Activated T-helper 1 cell treated with anti-CD3 and anti-CD28 coated beads, Interleukin-2, amount 50 U/mL, for 16 hours (primary cell): ENCODE measurements around the gene BMP4.

Experiments used
- DNase-seq, 2 donors: peaks; one replicate each; pipeline ENCODE4 v3.0.0-alpha.2; 2020; ENCODE audit warnings: low read depth in 1 of 2, low spot score in 1 of 2

BMP4 gene

DNA sequence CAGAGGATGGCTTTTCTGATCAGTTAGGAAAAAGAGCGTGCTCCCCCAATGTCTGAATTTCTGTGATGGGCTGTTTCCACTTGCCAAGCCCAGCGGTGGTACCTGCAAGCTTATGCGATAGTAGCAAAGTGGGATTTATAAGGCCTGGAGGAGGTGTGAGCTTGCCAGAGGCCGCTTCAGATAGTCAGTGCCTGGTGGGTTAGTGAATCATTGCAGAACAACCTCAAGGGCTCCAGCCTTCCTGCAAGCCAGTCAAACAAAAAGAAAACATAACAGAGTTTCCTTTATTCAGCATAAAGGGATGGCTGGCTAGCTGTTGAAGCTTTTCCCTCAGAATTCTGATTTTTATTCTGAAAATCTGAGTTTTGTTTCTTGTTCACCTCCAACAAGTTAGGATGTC lies 7.6 kb upstream of the BMP4 start:
- DNase-seq = no peak

DNA sequence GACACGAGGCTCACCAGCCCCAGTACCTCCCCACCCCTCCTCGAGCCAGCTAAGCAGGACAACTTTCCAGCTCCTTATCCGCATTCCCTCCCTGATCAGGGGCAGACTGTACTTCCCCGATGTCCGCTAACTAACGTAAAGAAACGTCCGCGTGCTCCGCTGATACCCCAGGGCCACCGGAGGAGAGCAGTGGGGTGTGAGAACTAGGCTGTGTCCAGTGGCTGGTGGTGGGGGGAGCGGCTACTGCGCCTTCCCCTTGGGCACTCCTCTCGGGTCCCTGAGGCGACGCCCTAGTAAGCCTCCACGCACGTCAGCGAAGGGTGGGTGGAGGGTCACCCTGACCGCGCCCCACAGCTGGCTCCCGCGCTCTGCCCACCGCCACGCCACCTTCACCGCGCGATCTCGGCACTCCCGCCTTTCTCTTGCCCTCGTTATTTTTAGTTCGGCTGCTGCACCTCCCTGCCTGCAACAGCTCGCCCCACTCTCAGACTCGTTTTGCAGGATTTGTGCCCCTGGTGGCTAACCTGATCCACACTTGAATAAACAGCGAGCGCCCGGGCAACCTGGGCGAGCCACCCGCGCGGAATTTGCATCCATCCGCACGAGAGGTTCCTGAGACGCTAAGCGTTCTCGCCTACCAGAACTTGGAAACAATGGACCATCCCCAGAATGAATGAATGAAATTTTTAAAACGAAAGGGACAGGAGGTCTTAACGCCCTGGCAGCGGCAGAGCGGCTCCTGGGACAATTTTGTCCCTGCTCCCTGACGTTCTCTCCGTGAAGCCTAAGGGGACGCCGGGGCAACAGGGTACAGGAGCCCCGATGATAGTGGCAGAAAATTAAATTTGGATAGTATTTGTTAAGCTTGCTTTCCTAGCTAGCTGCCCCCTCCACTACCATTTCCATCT lies 6.9 kb upstream of the BMP4 start:
- no peak for DNase-seq

DNA sequence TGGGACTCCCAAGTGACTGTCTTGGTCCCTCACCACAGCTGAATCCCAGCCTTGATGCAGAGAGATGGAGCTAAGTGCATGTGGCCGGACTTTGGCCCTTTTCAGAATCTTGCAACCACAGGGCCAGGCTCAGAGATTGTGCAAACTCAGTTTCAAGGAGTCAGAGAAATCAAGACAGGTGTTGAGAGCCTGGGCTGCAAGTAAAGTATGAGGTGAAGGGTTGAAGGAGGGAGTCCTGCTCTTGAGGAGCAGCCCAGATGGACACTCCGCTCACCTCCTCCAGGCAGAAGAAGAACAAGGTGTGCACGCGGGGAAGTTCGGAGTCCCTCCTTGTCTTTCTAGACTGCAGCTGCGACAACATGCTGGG lies 6.3 kb upstream of the BMP4 start:
- no peak for DNase-seq

DNA sequence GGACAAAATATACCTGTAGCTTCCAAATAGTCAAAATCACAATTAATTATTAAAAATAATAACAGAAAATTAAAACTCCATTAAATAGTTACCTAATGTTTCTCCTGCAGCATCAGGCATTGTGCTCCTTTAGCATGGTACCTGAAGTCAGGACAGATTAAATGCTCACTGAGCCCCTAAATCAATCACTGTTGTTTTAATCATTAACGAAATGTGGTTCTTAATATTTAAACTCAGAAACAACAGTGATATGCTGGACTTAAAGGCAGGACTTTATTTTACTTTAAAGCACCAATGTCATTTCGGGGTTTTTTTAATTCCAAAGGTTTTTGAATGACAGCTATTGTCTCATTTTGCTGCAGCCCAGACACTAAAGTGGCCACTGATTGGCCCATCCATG lies 2.0 kb upstream of the BMP4 start:
- no peak for DNase-seq

DNA sequence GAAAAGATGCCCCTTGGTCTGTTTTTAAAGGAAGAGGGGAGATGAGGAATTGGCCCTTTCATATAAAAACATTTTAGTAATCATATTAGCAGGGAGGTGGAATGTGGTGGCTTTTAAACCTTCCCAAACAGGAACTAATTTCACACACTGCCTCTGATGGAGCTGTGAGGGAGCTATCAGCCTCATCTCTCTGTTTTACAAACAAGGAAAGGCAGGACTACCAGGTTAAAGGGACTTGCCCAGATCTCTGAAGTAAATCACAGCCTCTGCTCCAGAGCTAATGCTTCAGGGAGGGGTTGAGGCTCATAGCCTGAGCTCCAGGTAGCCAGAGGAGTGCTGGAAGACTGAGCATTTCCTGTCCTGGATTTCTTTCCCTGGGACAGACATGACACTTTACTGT lies 1.1 kb upstream of the BMP4 start:
- no peak for DNase-seq

DNA sequence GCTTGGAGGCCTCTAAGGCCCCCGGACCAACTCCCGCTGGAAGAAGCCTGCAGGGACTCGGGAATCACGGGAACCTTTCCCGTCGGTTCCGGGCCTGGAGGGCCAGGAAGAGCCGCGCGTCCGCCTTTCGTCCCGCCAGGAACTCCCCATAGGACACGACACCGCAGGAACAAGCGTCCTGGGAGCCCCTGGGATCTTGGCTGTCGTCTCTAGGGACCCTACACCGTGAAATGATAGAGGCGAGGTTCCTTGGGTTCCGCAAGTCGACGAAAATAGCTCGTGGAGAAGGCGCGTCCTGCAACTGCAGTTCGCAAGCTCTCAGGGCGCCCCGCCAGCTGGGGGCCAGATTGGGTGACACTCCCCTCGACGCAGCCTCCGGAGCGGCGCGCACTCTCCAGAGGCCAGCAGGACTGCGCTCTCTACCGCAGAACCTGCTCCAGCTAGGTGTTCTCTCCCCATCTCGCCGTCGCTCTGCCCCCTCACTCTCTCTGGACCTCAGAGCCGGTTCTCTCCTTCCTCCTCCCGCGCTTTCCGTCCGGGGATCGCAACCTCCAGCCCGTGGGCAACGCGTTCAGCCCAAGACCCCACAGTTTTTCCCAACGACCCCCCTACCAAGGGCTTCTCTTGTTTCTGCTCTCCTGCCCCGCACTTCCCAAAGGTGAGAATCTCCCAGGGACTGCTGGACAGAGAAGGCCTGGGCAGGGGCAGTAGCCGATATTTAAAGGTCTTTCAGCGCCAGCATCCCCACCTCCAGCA lies 776 bp downstream of the BMP4 start:
- no peak for DNase-seq

DNA sequence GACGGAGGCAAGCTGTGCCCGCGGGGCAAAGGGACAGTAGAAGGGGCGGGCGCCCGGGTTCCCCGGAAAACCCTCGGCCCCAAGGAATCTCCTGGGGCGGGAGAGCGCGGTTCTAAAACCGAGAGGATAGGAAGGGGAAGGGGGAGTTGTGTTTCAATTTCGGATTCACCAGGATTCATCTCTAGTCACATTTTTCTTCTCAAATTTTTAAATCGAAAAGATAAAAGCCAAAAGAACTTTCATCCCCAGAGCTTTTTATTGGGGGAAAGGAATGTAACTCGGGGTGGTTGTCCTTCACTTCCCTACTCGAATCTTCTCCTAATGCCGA lies 1.4 kb downstream of the BMP4 start:
- DNase-seq = no peak

DNA sequence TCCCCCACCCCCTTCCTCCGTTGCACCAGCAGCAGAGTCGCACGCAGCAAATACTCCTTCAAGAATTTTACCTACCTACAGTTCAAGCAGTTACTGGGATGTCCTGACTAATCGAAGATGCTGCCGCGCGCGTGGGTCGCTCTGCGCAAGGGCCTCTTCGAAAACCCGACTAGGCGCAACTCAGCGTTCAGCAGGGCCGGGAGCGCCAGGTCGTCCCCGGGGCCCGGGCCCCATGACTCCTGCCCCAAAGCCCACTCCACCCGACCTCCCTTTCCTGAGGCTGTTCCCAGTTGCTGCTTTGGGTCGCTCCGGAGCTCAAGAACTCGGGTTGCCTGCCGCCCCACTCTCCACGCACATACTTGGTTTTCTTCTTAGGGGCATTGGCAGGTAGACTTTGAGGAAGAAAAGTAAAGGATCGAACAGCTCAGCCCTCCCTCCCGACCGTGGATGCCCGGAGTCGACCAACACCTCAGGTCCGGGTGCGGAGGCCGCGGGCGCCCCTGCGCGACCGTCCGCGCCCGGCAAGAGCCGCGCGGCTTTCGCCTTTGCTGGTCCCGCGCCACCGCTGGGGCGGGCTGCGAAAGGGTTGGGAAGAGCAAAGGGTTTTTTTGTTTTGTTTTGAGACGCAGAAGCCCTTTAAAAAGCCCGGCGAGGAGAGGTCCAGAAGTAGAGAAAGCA lies 1.9 kb downstream of the BMP4 start:
- no peak for DNase-seq

DNA sequence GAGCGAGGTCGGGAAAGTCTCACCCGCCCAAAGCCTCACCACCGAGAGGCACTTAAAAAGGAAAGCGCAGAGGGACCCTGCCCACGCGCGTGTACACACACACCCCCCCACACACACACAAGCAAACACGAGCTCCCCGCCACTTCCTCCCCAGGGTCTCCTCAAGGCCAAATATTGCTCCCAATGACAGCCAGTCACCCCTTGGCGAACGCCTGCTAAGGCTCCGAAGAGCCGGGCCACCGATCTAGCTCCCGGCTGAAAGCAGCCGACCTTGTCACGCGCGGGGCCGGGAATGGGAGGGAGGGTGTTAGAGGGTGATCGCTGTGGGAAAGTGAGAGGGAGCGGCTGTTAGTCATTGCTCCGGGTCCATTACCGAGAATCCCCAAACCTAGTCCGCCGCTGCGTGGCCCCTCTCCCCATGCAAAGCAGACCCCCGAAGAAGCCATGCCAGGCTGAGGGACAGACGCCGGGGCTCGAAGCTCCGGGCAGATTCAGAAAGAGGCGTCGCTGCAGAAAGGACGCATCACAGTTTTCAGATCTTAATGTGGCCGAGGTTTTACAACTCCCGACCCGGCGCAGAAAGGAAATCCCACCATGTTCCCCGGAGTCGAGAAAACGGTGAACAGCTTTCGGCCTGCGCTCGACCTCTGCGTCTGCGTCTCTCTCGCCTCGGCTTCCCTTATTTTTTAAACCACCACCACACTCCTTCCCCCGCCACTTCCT lies 2.6 kb downstream of the BMP4 start:
- no peak for DNase-seq

DNA sequence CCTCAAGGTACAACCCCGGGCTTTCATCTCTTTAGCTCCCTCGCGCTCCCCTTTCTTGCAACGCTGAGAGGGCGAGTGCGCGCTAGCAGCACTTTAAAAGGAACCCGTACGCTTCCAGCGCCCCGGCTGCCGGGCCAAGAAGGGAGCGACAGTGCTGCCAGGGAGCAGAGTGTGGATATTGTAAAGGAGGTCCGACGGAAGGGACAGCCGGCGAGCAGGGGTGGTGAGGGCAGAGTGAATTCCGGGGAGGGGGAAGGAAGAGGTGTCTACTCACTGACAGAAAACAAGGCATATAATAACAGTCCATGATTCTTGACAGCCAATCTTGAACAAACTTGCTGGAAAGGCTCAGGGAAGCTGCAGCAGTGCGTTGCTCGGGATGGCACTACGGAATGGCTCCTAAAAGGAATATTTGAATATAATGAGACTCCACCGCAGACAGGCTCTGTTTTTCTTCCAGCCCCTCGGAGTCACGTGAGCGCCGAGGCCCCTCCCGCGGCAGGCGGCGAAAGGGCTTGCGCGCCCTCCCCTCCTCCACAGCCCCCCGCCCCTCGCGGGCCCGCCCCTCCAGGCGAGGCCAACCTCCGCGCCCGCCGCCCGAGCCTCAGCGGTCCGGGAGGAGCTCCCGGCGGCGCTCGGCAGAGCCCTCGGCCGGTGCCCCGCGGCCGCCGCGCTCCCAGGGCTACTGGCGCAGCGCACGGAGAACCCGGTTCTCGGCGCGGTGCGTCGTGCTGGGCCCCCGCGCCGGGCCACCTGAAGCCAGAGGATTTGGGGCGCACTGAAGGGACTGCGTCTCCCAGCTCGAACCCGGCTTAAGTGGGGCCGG lies 3.4 kb downstream of the BMP4 start:
- no peak for DNase-seq

DNA sequence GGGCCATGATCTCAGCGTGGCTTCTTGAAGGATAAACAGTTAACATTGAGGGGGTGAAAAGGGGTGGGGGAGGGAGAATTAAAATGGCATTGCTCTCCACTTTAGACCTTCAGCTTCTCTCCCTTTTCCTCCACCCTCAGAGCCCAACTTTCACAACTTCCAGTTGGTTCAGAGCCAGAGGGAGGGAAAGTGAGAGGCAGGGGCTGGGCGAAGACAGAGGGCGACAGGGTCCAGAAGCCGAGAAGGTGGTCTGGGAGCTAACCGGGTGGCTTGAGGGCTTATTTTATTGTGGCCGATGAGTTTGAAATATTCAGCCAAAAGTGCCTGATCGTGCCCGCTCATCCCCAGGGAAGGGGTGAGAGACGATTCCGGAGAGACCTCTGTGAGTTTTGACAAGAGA lies 4.1 kb downstream of the BMP4 start:
- DNase-seq = no peak

DNA sequence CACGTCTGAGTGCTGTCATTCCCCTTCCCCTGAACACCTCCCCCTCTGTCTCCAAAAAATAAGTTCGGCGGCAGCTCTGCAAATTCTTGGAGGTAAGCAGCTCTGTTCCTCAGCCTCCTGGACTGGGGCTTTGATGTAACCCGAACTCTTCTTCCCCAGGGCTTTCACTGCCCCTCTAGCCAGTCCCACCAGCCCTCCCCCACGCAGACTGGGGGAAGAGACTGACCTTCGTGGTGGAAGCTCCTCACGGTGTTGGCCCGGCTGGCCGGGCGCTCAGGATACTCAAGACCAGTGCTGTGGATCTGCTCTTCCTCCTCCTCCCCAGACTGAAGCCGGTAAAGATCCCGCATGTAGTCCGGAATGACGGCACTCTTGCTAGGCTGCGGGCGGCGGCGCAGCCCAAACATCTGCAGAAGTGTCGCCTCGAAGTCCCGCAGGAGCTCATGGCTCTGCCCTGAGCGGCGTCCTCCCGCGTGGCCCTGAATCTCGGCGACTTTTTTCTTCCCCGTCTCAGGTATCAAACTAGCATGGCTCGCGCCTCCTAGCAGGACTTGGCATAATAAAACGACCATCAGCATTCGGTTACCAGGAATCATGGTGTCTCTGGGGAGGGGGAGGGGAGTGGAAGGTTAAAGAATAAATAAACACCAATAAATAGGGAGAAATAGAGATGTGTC lies 4.9 kb downstream of the BMP4 start:
- no peak for DNase-seq

DNA sequence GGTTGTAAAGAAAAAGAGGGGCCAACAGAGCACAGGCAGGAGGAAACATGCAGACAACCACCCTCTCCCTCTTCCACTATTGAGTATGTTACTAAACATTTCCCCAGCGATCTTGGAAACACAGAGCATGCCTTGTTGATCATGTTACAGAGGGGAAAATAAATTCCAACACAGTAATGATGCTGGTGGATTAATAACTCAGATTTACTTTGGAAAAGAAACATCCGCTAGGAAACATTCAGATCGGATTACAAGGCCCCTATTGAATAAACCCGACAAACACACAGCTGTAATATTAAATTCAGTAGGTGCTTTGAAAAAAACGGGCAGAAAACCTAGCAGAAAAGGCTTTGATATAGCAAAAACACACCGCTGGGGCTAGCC lies 5.4 kb downstream of the BMP4 start:
- DNase-seq = no peak

DNA sequence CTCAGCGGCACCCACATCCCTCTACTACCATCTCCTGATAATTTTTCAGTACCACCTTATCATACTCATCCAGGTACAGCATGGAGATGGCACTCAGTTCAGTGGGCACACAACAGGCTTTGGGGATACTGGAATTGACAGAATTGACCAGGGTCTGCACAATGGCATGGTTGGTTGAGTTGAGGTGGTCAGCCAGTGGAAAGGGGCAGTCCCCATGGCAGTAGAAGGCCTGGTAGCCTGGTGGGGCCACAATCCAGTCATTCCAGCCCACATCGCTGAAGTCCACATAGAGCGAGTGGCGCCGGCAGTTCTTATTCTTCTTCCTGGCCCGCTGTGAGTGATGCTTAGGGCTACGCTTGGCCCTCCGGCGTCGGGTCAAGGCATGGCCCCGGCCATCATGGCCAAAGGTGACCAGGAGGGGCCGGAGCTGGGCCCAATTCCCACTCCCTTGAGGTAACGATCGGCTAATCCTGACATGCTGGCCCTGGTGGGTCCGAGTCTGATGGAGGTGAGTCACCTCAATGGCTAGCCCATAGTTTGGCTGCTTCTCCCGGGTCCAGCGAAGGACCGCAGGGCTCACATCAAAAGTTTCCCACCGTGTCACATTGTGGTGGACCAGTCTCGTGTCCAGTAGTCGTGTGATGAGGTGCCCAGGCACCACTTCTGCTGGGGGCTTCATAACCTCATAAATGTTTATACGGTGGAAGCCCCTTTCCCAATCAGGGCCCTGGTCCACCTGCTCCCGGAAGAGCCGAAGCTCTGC lies 6.4 kb downstream of the BMP4 start:
- DNase-seq = no peak

DNA sequence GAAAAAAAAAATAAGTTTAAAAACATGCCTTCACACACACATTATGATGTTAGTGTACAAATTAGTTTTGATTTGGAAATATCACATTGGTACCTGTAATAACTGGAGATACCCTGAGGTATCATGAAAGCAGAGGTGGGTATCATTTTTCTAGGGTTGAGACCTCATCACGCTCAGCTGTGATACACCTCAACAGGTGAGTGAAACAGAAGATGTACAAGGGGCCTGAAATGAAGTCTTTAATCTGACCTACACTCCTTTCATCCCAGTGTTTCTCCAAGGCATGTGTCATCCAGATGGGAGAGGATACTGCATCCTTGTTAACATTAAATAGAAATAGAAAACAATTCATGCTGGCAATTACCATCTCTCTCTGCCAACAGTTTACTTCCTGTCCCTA lies 7.4 kb downstream of the BMP4 start:
- DNase-seq = no peak

DNA sequence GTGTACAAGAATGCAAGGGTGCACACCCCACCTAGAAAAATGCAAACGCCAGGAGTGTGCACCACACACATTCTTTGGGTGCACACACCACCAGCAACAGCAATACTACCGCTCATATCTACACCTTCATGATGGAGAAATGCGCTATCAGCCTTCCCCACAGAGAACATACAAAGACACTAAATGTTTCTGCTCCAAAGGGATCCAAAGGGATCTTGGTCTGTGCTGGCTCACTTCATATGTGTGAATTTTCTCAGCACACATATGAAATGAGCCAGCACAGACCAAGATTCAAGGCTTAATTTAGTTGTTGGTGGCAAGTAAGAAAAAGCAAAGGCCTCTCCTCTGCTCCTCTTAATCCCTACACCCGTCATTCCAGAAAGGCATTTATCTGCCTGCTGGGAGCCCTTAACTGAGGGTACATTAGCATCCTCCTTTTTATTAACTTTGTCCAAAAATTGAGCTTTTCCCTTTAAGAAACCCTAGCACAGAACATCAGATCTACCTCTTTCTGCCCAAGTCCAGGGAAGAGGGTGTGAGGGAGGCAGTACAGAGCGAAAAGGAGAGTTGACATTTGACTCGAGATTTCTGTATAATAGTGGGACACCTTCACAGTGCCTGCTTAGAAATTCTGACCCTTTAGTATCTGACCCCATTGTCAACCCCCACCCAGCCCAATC lies 8.3 kb downstream of the BMP4 start:
- no peak for DNase-seq

DNA sequence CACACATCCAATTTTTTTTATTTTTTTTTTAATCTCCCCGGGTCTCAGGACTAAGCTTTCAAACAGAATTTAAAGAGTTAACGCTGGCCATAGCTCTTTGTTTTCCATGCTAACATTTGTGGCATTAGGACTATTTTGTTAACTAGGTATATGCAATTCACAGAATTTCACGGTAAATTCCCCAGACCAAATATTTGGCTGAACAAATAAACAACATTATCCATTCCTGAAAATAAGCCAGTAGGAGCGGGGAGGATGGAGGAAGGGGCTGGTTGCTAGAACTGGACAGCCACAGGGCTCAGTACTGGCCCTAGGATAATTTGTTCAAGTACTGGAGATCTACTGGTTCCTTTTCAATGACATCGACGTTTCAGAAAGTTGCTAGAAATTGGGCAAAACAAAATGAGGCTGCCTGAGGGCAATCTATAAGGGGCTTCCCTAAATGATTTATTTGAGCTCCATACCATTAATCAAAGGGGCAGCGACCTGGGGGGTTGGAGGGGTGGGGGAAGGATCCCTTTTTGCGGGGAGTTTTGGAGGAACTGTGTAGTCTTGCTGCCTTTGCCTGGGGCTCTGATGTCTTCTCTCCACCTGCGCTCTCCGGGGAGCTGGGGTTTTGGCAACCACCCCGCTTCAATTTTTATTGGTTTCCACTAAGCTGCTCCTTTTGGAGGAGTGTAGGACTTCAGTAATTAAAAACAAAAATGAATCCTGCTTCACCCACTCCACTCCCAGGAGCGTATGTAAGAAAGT lies 9.0 kb downstream of the BMP4 start:
- DNase-seq = no peak

DNA sequence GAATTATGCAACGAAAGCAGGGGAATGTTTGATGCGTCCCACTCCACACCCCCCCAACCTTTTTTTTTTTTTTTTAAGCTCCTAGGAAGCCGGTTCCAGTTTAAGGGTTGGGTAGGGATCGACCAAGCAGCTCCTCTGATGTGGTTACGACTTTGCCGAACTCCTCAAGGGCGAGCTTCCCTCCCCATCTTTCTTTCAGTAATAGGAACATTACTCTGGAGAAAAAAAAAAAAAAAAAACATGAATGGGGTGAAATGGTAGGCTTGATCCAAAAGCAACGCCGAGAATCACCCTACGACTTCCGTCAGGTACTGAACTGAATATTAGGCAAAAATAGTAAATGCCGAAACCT lies 9.6 kb downstream of the BMP4 start:
- DNase-seq = no peak
